GM10847 (cell line): Measurements from ENCODE around the gene CALU.
A peak's percentile ranks its signal among the peaks of the same experiment; 100 is the strongest.

Source experiments
- POLR2A ChIP-seq: IDR thresholded peaks from 2 replicates; pipeline ENCODE4 v1.6.1; 2011; ENCODE audit not compliant: insufficient read length; ENCODE audit errors: extremely low read depth

CALU gene

GRCh38 chr7:128739048-128739962, at the start of gene CALU:
CALU (plus strand) TSS chr7:128739359; CDS start chr7:128748584, 9,225 bp downstream.
- peak; percentile 78 for TF ChIP-seq POLR2A

GRCh38 chr7:128691227-128691626, 47.9 kb upstream of the CALU start:
- no peak for TF ChIP-seq POLR2A

- TF ChIP-seq POLR2A: no peak
Observed at GRCh38 chr7:128692623-128693270, 46.4 kb upstream of the CALU start.

GRCh38 chr7:128693373-128694015, 45.7 kb upstream of the CALU start:
- no peak for TF ChIP-seq POLR2A

- TF ChIP-seq POLR2A: no peak
Observed at GRCh38 chr7:128694738-128695137, 44.4 kb upstream of the CALU start.

GRCh38 chr7:128697302-128697905, 41.8 kb upstream of the CALU start:
- no peak for TF ChIP-seq POLR2A

- TF ChIP-seq POLR2A: no peak
Observed at GRCh38 chr7:128699196-128699712, 39.9 kb upstream of the CALU start.

- TF ChIP-seq POLR2A: no peak
Observed at GRCh38 chr7:128699895-128700294, 39.3 kb upstream of the CALU start.

- TF ChIP-seq POLR2A: no peak
Observed at GRCh38 chr7:128701062-128701785, 37.9 kb upstream of the CALU start.

- TF ChIP-seq POLR2A: no peak
Observed at GRCh38 chr7:128703609-128704241, 35.4 kb upstream of the CALU start.

GRCh38 chr7:128705891-128706333, 33.2 kb upstream of the CALU start:
- TF ChIP-seq POLR2A: no peak

- no peak for TF ChIP-seq POLR2A
Observed at GRCh38 chr7:128707752-128708151, 31.4 kb upstream of the CALU start.

- no peak for TF ChIP-seq POLR2A
Observed at GRCh38 chr7:128708235-128708634, 30.9 kb upstream of the CALU start.

- no peak for TF ChIP-seq POLR2A
Observed at GRCh38 chr7:128708824-128709223, 30.3 kb upstream of the CALU start.

- no peak for TF ChIP-seq POLR2A
Observed at GRCh38 chr7:128710481-128710880, 28.7 kb upstream of the CALU start.

GRCh38 chr7:128713794-128714193, 25.4 kb upstream of the CALU start:
- no peak for TF ChIP-seq POLR2A
